ENCODE data around the gene KRT3. TPM values are rescaled to one million over a fixed set of nuclear protein-coding genes. Genes with fewer than 3 reads are reported as not detected.
"Not testable (repeated sequence)": the region's sequence is repeated elsewhere in the genome, so short reads cannot be mapped to it uniquely, and the experiment has no call there.

The KRT3 gene
- polyA plus RNA-seq, 3 donors: not detected

DNA sequence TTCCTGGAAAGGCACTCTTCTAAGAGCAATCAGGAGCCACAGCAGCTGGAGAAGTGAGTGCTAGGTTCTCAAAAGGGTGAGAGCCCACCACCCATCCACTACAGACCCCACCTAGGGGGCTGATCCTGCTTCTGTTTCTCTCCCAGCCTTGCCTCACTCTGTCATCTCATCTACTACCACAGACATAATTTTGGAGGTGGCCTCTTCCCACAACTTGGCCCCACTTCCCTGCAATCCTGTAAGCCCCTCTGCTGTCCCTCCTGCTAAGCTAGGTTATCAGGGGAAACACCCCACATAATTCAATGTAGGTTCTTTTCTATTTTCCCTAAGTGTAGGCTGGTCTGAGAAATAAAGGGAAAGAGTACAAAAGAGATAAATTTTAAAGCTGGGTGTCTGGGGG, 35.3 kb downstream of the KRT3 start:
- DNase-seq: no peak

DNA sequence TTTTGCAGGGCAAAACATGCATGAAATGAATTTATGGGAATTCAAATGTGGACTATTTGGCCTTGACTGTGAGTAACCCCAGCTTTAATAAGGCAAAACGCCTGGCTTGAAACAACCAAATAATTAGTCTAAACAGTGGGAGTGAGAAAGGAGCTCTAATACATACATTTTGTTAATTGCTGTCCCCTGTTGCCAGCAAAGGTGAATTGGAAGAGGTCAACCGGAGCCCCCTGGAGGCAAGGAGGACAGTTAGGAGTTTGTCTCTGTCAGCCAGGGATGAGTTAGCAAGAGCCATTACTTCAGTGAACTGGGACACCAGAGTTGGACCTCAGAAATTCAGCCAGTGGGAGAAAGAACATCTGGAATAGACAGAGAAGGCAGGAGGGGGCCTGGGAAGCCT, 36.2 kb downstream of the KRT3 start:
- no peak for DNase-seq

GRCh38 chr12:52759218-52759617, 36.7 kb downstream of the KRT3 start:
- no peak for DNase-seq

- DNase-seq: no peak
Measured at GRCh38 chr12:52757449-52758176, 38.3 kb downstream of the KRT3 start.

GRCh38 chr12:52756281-52756960, 39.5 kb downstream of the KRT3 start:
- DNase-seq: no peak

DNA sequence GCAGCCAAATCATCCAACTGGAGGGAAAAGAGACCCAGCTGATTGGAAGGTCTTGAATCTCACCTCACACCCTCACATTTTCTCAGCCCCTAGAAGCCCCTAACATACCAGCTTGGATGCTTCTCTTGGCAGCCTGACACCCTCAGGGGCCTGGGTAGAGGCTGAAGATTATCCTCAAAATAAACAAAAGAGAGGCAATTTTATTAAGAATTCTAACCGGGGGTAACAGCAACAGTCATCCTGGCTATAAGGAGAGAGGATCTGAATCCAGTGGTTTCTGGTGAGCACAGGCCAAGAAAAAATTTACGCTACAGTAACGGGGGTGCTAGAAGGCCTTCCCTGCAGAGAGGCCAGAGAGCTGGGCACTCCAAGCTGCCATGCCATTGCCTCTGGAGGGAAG, 40.4 kb downstream of the KRT3 start:
- DNase-seq: no peak

DNA sequence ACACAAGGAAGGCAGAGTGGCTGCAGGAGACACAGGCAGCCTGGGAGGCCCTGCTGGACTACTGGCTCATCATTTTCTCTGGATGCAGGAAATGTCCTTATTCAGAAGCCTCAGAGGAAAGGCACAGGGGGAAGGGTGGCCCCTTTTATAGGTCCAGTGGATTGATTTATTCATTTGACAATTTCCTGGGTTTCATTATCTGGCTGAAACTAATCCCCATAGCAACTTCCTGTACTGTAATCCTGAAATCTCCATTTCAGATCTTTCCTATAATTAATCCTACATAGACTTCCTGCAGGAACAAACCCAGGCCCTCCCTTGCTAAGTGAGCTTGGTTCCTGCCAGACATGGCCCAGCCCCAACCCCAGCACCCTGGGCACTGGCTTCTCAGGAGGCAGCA, 41.8 kb downstream of the KRT3 start:
- DNase-seq: no peak

- no peak for DNase-seq
Measured at GRCh38 chr12:52753283-52753682, 42.6 kb downstream of the KRT3 start.

DNA sequence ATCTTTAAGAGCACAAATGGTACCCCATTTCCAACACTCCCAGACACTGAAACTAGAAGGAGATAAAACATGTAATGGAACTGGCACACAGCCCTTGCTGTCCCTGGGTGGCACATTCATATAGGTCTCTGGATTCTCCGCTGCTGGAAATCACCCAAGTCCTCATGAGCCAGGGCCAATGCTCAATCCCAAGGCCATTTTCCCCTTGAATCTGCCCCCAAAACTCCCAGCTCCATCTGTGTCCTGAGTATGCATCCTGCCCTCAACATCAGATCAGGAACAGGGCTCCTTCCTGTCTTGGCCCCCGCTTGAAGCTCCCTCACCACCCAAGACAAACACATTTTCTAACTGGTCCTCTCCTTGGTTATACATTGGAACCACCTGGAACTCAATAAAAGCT, 43.4 kb downstream of the KRT3 start:
- no peak for DNase-seq

DNA sequence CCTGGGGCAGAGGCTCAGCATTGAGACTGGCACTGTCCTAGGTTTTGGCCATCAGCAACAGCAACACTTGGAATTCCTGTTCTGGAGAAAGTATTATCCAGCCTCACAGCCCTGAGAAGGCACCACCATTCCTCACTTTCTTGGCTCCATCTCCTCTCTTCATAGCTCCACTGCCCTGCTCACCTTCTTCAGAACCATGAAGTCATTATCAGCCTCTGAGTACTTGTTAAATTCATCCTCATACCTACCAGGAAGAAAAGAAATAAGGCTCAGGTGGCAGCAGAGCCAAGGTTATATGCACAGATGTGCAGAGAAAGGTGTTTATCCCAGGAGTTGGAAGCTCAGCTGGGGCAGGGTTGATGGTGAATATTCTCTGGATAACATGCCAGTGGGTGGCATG, 44.1 kb downstream of the KRT3 start:
- no peak for DNase-seq

DNA sequence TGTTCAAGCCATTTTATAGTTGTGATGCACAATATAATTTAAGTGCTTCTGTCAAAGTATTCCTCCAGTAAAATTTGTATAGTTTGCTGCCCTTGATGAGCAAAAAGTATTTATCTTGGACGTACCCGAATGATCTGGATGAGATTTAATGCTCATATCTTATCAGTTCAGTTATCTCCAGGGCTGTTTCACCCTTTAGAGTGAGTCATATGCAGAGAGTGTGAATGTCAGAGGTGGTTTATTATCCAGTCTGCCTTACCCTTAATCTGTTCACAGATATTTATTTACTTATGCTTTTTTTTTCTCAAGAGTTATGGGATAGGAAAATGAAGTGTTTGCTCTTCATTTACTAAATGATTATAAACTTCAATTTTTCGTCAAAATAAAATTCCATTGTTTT, 45.4 kb downstream of the KRT3 start:
- not testable (repeated sequence) for DNase-seq

- no peak for DNase-seq
Measured at GRCh38 chr12:52749827-52750226, 46.1 kb downstream of the KRT3 start.

DNA sequence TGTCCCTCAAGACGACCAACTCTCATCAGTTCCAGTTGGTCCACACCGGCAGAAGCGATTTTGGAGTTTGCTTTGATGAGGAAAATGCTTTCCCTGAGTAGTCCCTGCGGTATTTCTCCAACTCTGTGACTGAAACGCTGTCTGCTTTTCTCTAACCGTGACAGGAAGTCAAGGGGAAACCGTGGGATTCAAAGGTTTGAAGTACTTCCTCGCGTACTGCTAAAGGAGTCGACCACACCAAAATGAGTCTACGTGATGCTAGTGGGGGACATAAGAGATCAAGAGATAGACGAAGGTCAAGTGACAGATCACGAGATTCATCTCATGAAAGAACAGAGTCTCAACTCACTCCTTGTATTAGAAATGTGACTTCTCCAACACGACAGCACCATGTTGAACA, 47.3 kb downstream of the KRT3 start:
- no peak for DNase-seq

DNA sequence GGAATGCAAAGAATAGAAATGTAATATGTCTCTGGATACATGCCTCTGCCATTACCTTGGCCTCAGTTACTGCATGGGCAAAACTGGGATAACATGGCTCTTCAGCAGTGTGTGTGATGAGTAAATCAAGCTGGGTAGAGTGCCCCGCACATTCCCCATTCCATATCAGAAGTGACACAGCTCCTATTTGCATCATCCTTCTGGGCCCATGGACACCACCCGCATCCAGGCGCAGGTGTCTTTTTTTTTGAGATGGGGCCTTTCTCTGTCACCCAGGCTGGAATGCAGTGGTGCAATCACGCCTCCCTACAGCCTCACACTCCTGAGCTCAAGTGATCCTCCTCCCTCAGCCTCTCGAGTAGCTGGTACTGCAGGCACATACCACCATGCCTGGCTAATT, 50.4 kb downstream of the KRT3 start:
- DNase-seq: no peak

DNA sequence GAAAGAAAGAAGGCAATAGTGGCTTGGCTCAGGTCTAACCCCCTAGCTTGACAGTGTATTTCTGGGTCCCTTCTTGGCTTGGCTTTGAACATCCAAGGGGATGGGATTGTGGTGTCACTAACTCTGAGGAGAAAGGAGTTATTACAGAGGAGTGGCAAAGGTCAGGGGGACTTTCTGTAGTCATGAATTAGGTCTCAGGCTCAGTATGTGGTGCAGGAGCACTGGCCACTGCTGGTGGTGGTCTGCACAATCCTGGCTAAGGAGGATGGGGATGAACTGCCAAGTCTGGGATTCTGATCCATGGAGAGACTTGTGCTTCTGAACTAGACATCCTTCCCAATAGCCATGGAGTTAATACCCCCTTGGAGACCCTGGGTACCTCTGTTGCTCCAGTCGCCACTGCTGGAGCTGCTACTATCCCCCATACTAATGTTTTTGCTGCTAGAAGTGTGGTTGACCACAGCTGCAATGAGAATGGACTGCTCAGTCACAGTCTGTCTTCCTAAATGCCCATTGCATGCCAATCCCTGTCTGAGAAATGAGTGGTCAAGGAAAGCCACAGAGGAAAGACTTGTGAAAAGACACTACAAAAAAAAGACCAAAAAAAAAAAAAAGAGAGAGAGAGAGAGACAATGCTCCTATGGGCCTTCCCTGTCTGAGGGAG, 51.3 kb downstream of the KRT3 start:
- DNase-seq: no peak

DNA sequence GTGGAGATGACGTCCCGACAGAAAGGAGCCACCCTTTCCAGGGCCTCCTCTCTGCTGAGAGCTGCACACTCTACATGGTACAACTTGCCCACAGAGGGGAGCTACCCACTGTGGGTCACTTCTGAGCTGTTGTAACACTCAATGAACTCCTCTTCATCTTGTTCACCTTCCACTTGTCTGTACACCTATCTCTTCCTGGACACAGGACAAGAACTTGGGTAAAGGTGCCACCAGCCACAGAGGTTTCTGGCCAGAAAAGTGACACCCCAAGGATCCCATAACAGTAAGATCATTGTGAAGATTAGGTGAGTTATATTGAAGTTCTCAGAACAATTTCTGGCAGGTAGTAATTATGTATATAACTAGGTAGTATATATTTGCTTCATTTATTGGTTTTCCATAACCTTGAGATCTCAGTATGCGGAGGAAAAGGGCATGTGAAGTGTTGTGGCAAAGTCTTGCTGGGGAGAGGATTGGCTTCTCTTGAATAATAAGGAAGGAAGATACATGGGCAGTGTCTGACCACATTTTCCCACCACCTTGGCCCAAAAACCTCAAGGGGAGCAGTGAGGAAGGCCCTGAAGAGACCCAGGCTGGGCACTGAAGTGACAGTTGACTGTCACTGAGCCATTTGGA, 53.0 kb downstream of the KRT3 start:
- no peak for DNase-seq

DNA sequence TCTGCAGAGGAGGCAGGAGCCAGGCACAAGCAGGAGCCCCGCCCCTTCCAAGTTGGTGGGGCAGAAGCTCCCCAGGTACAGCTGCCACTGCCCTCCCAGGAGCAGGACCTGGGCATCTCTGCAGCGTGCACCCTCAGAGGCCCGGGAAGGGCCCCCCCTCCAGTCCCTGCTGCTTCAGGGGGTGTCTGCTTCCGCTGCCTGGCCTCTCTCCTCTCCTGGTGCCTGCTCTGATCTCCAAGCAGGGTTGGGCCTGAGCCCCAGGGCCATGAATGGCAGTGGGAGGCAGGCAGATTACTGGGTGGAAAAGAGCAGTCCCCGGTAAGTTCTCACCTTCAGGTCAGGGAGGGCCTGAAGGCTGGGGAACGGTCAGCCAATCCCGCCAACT, 53.7 kb downstream of the KRT3 start:
- DNase-seq: no peak

DNA sequence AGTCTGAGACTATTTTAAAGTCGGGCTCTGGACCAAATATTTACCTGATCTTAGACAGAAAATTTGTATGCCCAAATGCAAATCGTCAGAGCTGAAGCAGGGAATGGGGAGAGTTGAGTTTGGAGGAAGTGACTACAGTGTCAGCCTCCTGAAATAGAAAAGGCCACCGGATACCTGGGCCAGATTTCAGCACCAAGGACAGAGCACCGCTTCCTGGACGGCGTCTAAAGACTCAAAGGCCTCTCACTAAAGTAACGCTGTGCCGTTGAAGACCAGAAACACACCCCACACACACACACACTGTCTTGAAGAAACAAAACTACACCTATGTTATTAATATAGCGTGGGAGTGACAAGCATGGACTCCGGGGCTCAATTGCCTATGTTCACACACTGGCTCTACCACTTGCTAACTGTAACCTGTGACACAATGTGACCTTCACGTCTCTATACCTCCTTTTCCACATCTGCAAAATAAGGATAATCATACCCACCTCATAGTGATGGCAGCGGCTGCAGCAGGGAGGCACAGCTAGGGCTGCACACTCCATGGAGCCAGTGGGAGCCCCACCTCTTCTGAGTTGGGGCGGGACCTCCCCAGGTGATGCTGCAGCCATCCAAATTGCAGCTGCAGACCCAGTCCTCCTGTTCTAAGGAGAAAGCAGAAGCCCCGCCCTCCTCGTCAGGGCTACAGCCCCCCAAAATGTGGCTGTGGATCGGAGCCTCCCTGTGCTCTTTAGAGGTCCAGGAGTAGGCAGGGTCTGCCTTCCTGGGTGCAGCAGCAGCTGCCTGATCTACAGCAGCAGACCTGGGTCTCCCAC, 54.3 kb downstream of the KRT3 start:
- DNase-seq: peak; percentile 82

DNA sequence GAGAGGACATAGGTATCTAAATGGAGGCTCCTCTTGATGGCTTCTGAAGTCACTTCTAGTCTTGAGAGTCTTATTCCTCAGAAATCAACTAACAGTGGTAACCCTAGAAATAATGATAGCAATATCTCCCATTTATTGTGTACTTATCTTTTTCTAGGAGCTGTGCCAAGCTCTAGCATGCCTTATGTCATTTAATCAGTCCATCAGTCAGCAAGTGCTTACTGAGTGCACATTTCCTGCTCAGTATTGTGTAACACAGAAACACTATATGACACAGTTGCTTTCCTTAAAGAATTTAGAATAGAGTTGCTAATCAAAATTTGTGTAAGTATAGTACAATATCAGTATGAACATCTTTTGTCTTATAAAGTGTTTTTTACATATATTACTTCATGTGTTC, 55.3 kb downstream of the KRT3 start:
- DNase-seq: no peak

GRCh38 chr12:52739963-52740362, 56.0 kb downstream of the KRT3 start:
- no peak for DNase-seq

Data from renal pelvis (tissue), 4 donors.